GM23338 (cell line): Measurements from ENCODE around the gene RNF141. TPM values are rescaled to one million over a fixed set of nuclear protein-coding genes. Genes with fewer than 3 reads are reported as not detected.

Experiments
- ATAC-seq: fragments of 200-7000 bp; cut with Tn5 transposase; 3 replicates; pipeline ENCODE4 v1.9.1; 2020
- DNase-seq: peaks from one replicate; pipeline ENCODE4 v3.0.0-alpha.2; 2015; ENCODE audit warnings: low spot score
- H2AFZ ChIP-seq: fragments of 200-600 bp; sonication (generic); 2 replicates; pipeline ENCODE4 v1.8.0; 2016; ENCODE audit warnings: antibody characterized with exemption, mild to moderate bottlenecking, moderate library complexity
- H3F3A ChIP-seq: fragments of 200-600 bp; sonication (generic); replicated peaks from 2 replicates; pipeline ENCODE4 v1.8.0; 2017; ENCODE audit warnings: antibody characterized with exemption, mixed run types, low read depth
- H3K27ac ChIP-seq: fragments of 200-600 bp; sonication (generic); 2 replicates; pipeline ENCODE4 v1.6.1; 2016; ENCODE audit warnings: low read depth
- H3K27me3 ChIP-seq: fragments of 200-600 bp; sonication (generic); 2 replicates; pipeline ENCODE4 v1.8.0; 2016; ENCODE audit warnings: mild to moderate bottlenecking, mixed run types, moderate library complexity; ENCODE audit not compliant: insufficient read depth
- H3K36me3 ChIP-seq: fragments of 200-600 bp; sonication (generic); 2 replicates; pipeline ENCODE4 v1.8.0; 2016; ENCODE audit warnings: mild to moderate bottlenecking; ENCODE audit not compliant: insufficient read depth
- H3K4me1 ChIP-seq: fragments of 200-600 bp; sonication (generic); 2 replicates; pipeline ENCODE4 v1.8.0; 2016; ENCODE audit warnings: mild to moderate bottlenecking, moderate library complexity; ENCODE audit not compliant: insufficient read depth
- H3K4me2 ChIP-seq: fragments of 200-600 bp; sonication (generic); 2 replicates; pipeline ENCODE4 v1.7.1; 2017; ENCODE audit warnings: mixed run types
- H3K4me3 ChIP-seq: fragments of 200-600 bp; sonication (generic); 2 replicates; pipeline ENCODE4 v1.6.1; 2016; ENCODE audit warnings: mixed run types
- H3K79me2 ChIP-seq: fragments of 200-600 bp; sonication (generic); replicated peaks from 2 replicates; pipeline ENCODE4 v1.8.0; 2017; ENCODE audit warnings: mild to moderate bottlenecking; ENCODE audit not compliant: insufficient read depth
- H3K9me2 ChIP-seq: fragments of 200-600 bp; sonication (generic); 2 replicates; pipeline ENCODE4 v1.8.0; 2017; ENCODE audit not compliant: insufficient read depth
- H4K20me1 ChIP-seq: fragments of 200-600 bp; sonication (generic); replicated peaks from 2 replicates; pipeline ENCODE4 v1.8.0; 2017; ENCODE audit warnings: mild to moderate bottlenecking; ENCODE audit not compliant: insufficient read depth
- H3K27ac Mint-ChIP-seq: 2 replicates; pipeline ENCODE4 v1.8.0; 2020; ENCODE audit warnings: inconsistent platforms, mild to moderate bottlenecking, moderate library complexity, mixed read lengths
- H3K27me3 Mint-ChIP-seq: 3 replicates; pipeline ENCODE4 v1.8.0; 2022; ENCODE audit warnings: low read depth, mild to moderate bottlenecking, moderate library complexity, mixed read lengths, inconsistent platforms; ENCODE audit not compliant: insufficient read depth, poor library complexity
- H3K36me3 Mint-ChIP-seq: 3 replicates; pipeline ENCODE4 v1.8.0; 2021; ENCODE audit warnings: low read depth, mild to moderate bottlenecking, inconsistent platforms, moderate library complexity, mixed read lengths
- H3K4me1 Mint-ChIP-seq: 3 replicates; pipeline ENCODE4 v1.8.0; 2020; ENCODE audit warnings: mild to moderate bottlenecking, inconsistent platforms, mixed read lengths
- H3K4me3 Mint-ChIP-seq: 3 replicates; pipeline ENCODE4 v1.8.0; 2021; ENCODE audit warnings: moderate library complexity, mild to moderate bottlenecking, inconsistent platforms, mixed read lengths
- H3K9me3 Mint-ChIP-seq: 3 replicates; pipeline ENCODE4 v1.8.0; 2020; ENCODE audit warnings: moderate library complexity, mild to moderate bottlenecking, inconsistent platforms, mixed read lengths
- CREB1 ChIP-seq: fragments of 250-450 bp; sonication (Bioruptor Pico); IDR thresholded peaks from 2 replicates; pipeline ENCODE4 v1.5.0; 2020; ENCODE audit warnings: low read depth, mild to moderate bottlenecking, moderate library complexity
- EZH2 ChIP-seq: fragments of 200-600 bp; sonication (generic); IDR thresholded peaks from one replicate; pipeline ENCODE4 v1.8.0; 2017; ENCODE audit warnings: antibody characterized with exemption, mild to moderate bottlenecking, low read depth; ENCODE audit not compliant: unreplicated experiment
- EZH2phosphoT487 ChIP-seq: fragments of 200-600 bp; sonication (generic); IDR thresholded peaks from one replicate; pipeline ENCODE4 v1.8.1; 2018; ENCODE audit warnings: antibody characterized with exemption; ENCODE audit not compliant: unreplicated experiment
- JUNB ChIP-seq: IDR thresholded peaks from one replicate; pipeline ENCODE4 v1.6.1; 2016; ENCODE audit warnings: antibody characterized with exemption; ENCODE audit not compliant: unreplicated experiment
- NANOG ChIP-seq: IDR thresholded peaks from 2 replicates; pipeline ENCODE4 v1.6.1; 2016; ENCODE audit warnings: antibody characterized with exemption, borderline replicate concordance
- POLR2AphosphoS5 ChIP-seq: IDR thresholded peaks from 2 replicates; pipeline ENCODE4 v1.6.1; 2016; ENCODE audit warnings: antibody characterized with exemption, low read depth
- STAT1 ChIP-seq: IDR thresholded peaks from one replicate; pipeline ENCODE4 v1.6.1; 2016; ENCODE audit warnings: antibody characterized with exemption; ENCODE audit not compliant: unreplicated experiment
- ZNF114 ChIP-seq: fragments of 250-450 bp; sonication (Bioruptor Pico); IDR thresholded peaks from 2 replicates; pipeline ENCODE4 v1.5.0; 2020; ENCODE audit warnings: mild to moderate bottlenecking, moderate library complexity
- ZNF331 ChIP-seq: fragments of 250-450 bp; sonication (Bioruptor Pico); IDR thresholded peaks from 2 replicates; pipeline ENCODE4 v1.5.0; 2020; ENCODE audit warnings: low read depth, mild to moderate bottlenecking, moderate library complexity
- polyA plus RNA-seq: library from polyadenylated mRNA; unstranded; fragments of >200 nt; fragmentation: Nextera tagmentation; extraction: Ambion mirVana; gene quantifications from 2 replicates; pipeline ENCODE4 v1.2.1, GENCODE V29; 2016
- total RNA-seq: library from RNA; depleted of rRNA; stranded (reverse); fragments of >200 nt; shearing (Covaris generic); gene quantifications from 2 replicates; pipeline ENCODE4 v1.2.3, GENCODE V29; 2014
- TF ChIP-seq, protein P1 (sequence below), 2 experiments: fragments of 200-600 bp in 1 of 2; sonication (generic) in 1 of 2; conservative IDR thresholded peaks; 2 replicates each; pipeline versions ENCODE4 v1.5.1 to v1.6.1; 2016 to 2017; ENCODE audit warnings: antibody characterized with exemption in 2 of 2, low read depth in 2 of 2, mild to moderate bottlenecking in 2 of 2, moderate library complexity in 1 of 2
- TF ChIP-seq, protein P2 (sequence below): IDR thresholded peaks from 2 replicates; pipeline ENCODE4 v1.6.1; 2016; ENCODE audit warnings: antibody characterized with exemption
- TF ChIP-seq, protein P3 (sequence below): IDR thresholded peaks from one replicate; pipeline ENCODE4 v1.6.1; 2018; ENCODE audit warnings: antibody characterized with exemption; ENCODE audit not compliant: unreplicated experiment
- TF ChIP-seq, protein P4 (sequence below): fragments of 250-450 bp; sonication (Bioruptor Pico); IDR thresholded peaks from 2 replicates; pipeline ENCODE4 v1.5.0; 2020; ENCODE audit warnings: mild to moderate bottlenecking, moderate library complexity

The RNF141 gene
- total and polyA plus RNA-seq, 2 experiments from 2014 or later = 11.4 to 26.9 TPM

DNA sequence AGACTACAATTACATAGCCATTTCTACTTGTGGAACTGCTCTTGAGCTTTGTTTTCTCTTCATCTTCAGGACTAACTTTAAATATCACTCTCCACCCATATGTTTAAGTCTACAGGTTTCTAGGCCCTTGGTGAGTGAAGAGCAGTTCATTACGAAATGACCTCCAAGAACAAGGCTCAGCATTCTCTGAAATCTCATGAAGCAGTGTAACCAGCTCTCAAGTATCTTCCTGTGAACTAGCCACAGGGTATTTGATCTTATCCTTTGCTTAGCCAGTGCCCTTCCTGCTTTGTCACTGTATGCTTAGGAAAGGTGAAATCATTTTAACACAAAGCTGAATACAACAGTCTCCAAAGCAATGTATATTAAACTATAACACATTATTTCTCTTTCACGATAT, 47.9 kb upstream of the RNF141 start:
- no peaks in the 10 kb centered on the region for H3K9me2 ChIP-seq

More for the DNA sequence above, 47.9 kb upstream of the RNF141 start:
- Histone ChIP-seq H3K36me3 (no peaks in the 10 kb centered on the region), H3F3A (no peaks in the 10 kb centered on the region), H3K27me3 (no peaks in the 10 kb centered on the region), H3K4me3 (no peak overlapping the region), H3K4me1 (no peaks in the 10 kb centered on the region; the same call in 1 of the 2 replicates), H4K20me1 (no peaks in the 10 kb centered on the region), H3K79me2 (no peaks in the 10 kb centered on the region), H3K27ac (no peak overlapping the region), H3K4me2 (no peak overlapping the region), H2AFZ (no peak overlapping the region)
- Mint-ChIP-seq H3K27me3 (peaks cover 2% of the 10 kb centered on the region), H3K27ac (no peak overlapping the region), H3K4me1 (peaks cover 2% of the 10 kb centered on the region; the same call in 2 of the 3 replicates), H3K4me3 (no peak overlapping the region), H3K36me3 (no peaks in the 10 kb centered on the region), H3K9me3 (no peaks in the 10 kb centered on the region)
- TF ChIP-seq ZNF114 = no peak
- TF ChIP-seq, protein P1, sequence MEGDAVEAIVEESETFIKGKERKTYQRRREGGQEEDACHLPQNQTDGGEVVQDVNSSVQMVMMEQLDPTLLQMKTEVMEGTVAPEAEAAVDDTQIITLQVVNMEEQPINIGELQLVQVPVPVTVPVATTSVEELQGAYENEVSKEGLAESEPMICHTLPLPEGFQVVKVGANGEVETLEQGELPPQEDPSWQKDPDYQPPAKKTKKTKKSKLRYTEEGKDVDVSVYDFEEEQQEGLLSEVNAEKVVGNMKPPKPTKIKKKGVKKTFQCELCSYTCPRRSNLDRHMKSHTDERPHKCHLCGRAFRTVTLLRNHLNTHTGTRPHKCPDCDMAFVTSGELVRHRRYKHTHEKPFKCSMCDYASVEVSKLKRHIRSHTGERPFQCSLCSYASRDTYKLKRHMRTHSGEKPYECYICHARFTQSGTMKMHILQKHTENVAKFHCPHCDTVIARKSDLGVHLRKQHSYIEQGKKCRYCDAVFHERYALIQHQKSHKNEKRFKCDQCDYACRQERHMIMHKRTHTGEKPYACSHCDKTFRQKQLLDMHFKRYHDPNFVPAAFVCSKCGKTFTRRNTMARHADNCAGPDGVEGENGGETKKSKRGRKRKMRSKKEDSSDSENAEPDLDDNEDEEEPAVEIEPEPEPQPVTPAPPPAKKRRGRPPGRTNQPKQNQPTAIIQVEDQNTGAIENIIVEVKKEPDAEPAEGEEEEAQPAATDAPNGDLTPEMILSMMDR (conservative IDR thresholded peaks at IDR 0.05; ENCODE audit: low read depth in 2 of 2) = no peak
- TF ChIP-seq JUNB = no peak
- no peak for TF ChIP-seq NANOG
- TF ChIP-seq, protein P2, sequence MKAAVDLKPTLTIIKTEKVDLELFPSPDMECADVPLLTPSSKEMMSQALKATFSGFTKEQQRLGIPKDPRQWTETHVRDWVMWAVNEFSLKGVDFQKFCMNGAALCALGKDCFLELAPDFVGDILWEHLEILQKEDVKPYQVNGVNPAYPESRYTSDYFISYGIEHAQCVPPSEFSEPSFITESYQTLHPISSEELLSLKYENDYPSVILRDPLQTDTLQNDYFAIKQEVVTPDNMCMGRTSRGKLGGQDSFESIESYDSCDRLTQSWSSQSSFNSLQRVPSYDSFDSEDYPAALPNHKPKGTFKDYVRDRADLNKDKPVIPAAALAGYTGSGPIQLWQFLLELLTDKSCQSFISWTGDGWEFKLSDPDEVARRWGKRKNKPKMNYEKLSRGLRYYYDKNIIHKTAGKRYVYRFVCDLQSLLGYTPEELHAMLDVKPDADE = no peak
- no peak for TF ChIP-seq ZNF331 (CRISPR knock-in tag)
- TF ChIP-seq, protein P3, sequence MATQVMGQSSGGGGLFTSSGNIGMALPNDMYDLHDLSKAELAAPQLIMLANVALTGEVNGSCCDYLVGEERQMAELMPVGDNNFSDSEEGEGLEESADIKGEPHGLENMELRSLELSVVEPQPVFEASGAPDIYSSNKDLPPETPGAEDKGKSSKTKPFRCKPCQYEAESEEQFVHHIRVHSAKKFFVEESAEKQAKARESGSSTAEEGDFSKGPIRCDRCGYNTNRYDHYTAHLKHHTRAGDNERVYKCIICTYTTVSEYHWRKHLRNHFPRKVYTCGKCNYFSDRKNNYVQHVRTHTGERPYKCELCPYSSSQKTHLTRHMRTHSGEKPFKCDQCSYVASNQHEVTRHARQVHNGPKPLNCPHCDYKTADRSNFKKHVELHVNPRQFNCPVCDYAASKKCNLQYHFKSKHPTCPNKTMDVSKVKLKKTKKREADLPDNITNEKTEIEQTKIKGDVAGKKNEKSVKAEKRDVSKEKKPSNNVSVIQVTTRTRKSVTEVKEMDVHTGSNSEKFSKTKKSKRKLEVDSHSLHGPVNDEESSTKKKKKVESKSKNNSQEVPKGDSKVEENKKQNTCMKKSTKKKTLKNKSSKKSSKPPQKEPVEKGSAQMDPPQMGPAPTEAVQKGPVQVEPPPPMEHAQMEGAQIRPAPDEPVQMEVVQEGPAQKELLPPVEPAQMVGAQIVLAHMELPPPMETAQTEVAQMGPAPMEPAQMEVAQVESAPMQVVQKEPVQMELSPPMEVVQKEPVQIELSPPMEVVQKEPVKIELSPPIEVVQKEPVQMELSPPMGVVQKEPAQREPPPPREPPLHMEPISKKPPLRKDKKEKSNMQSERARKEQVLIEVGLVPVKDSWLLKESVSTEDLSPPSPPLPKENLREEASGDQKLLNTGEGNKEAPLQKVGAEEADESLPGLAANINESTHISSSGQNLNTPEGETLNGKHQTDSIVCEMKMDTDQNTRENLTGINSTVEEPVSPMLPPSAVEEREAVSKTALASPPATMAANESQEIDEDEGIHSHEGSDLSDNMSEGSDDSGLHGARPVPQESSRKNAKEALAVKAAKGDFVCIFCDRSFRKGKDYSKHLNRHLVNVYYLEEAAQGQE = no peak
- TF ChIP-seq, protein P4, sequence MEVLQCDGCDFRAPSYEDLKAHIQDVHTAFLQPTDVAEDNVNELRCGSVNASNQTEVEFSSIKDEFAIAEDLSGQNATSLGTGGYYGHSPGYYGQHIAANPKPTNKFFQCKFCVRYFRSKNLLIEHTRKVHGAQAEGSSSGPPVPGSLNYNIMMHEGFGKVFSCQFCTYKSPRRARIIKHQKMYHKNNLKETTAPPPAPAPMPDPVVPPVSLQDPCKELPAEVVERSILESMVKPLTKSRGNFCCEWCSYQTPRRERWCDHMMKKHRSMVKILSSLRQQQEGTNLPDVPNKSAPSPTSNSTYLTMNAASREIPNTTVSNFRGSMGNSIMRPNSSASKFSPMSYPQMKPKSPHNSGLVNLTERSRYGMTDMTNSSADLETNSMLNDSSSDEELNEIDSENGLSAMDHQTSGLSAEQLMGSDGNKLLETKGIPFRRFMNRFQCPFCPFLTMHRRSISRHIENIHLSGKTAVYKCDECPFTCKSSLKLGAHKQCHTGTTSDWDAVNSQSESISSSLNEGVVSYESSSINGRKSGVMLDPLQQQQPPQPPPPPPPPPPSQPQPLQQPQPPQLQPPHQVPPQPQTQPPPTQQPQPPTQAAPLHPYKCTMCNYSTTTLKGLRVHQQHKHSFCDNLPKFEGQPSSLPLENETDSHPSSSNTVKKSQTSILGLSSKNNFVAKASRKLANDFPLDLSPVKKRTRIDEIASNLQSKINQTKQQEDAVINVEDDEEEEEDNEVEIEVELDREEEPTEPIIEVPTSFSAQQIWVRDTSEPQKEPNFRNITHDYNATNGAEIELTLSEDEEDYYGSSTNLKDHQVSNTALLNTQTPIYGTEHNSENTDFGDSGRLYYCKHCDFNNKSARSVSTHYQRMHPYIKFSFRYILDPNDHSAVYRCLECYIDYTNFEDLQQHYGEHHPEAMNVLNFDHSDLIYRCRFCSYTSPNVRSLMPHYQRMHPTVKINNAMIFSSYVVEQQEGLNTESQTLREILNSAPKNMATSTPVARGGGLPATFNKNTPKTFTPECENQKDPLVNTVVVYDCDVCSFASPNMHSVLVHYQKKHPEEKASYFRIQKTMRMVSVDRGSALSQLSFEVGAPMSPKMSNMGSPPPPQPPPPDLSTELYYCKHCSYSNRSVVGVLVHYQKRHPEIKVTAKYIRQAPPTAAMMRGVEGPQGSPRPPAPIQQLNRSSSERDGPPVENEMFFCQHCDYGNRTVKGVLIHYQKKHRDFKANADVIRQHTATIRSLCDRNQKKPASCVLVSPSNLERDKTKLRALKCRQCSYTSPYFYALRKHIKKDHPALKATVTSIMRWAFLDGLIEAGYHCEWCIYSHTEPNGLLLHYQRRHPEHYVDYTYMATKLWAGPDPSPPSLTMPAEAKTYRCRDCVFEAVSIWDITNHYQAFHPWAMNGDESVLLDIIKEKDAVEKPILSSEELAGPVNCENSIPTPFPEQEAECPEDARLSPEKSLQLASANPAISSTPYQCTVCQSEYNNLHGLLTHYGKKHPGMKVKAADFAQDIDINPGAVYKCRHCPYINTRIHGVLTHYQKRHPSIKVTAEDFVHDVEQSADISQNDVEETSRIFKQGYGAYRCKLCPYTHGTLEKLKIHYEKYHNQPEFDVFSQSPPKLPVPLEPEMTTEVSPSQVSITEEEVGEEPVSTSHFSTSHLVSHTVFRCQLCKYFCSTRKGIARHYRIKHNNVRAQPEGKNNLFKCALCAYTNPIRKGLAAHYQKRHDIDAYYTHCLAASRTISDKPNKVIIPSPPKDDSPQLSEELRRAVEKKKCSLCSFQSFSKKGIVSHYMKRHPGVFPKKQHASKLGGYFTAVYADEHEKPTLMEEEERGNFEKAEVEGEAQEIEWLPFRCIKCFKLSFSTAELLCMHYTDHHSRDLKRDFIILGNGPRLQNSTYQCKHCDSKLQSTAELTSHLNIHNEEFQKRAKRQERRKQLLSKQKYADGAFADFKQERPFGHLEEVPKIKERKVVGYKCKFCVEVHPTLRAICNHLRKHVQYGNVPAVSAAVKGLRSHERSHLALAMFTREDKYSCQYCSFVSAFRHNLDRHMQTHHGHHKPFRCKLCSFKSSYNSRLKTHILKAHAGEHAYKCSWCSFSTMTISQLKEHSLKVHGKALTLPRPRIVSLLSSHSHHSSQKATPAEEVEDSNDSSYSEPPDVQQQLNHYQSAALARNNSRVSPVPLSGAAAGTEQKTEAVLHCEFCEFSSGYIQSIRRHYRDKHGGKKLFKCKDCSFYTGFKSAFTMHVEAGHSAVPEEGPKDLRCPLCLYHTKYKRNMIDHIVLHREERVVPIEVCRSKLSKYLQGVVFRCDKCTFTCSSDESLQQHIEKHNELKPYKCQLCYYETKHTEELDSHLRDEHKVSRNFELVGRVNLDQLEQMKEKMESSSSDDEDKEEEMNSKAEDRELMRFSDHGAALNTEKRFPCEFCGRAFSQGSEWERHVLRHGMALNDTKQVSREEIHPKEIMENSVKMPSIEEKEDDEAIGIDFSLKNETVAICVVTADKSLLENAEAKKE (CRISPR knock-in tag) = no peak
- no peak for TF ChIP-seq POLR2AphosphoS5
- no peak for TF ChIP-seq STAT1
- TF ChIP-seq EZH2 = no peak
- no peak for TF ChIP-seq CREB1
- no peak for TF ChIP-seq EZH2phosphoT487
- no peak for ATAC-seq
- DNase-seq = no peak
